ENCODE measurements around the gene SH3TC1.

DNA sequence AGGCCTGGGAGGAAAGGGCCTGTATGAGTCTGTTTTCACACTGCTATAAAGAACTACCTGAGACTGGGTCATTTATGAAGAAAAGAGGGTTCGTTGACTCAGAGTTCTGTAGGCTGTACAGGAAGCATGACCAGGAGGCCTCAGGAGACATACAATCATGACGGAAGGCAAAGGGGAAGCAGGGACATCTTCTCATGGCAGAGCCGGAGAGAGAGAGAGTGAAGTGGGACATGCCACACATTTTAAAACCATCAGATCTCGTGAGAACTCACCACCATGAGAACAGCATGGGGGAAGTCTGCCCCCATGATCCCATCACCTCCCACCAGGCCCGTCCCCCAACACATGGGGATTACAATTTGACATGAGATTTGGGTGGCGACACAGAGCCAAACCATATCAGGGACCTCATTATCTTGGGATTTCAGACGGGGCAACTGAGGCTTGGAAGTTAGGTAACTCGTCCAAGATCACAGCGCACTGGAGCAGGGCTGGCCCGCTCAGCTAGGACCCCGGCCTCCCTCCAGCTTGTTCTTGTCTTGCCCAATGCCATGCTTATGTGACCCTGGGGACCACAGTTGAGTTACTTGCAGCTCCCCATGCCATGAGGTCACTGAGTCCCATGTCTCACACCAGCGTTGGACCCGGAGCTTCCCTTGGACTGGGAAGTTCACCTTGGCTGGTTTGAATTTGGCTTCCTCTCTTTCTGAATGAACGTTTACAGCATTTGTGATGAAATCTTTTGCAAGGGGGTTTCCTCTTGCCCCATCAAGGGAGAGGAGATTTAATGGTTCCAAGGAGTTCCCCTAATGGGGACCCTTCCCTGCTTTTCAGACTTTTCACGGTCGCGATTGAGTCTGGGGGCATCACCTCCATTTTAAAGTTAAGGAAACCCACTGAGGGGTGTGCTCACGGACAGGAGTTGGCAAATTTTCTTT lies 88.5 kb downstream of the SH3TC1 start:
- TF ChIP-seq, protein P1, sequence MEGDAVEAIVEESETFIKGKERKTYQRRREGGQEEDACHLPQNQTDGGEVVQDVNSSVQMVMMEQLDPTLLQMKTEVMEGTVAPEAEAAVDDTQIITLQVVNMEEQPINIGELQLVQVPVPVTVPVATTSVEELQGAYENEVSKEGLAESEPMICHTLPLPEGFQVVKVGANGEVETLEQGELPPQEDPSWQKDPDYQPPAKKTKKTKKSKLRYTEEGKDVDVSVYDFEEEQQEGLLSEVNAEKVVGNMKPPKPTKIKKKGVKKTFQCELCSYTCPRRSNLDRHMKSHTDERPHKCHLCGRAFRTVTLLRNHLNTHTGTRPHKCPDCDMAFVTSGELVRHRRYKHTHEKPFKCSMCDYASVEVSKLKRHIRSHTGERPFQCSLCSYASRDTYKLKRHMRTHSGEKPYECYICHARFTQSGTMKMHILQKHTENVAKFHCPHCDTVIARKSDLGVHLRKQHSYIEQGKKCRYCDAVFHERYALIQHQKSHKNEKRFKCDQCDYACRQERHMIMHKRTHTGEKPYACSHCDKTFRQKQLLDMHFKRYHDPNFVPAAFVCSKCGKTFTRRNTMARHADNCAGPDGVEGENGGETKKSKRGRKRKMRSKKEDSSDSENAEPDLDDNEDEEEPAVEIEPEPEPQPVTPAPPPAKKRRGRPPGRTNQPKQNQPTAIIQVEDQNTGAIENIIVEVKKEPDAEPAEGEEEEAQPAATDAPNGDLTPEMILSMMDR (IDR thresholded peaks at IDR 0.05; ENCODE audit: low read length): no peak
- no peak for TF ChIP-seq EZH2 (IDR thresholded peaks at IDR 0.05; ENCODE audit: borderline replicate concordance, low read length)
